HepG2 (cell line): Measurements from ENCODE around the gene USP20. TPM values are rescaled to one million over a fixed set of nuclear protein-coding genes. Genes with fewer than 3 reads are reported as not detected.

ENCODE experiments used
- ATAC-seq: fragments of 200-7000 bp; cut with Tn5 transposase; 3 replicates; pipeline ENCODE4 v1.9.1; 2020; ENCODE audit warnings: mild to moderate bottlenecking, moderate library complexity
- BruUV-seq: library from RNA; stranded (reverse); fragments of 400-500 nt; replicated peaks from 2 replicates; lab custom pipeline; 2021; lab: Mats Ljungman, UMichigan
- CTCF ChIA-PET: fragments of 300-600 bp; formaldehyde crosslinking; extraction: SDS; loops from one replicate; lab custom pipeline; 2021; ENCODE audit warnings: low total read pairs, inconsistent platforms, low intra/inter-chr PET ratio; lab: Yijun Ruan, JAX
- POLR2A ChIA-PET: fragments of 350-600 bp; sonication (Branson Sonifier 250); formaldehyde crosslinking; loops from one replicate; lab custom pipeline; 2020; ENCODE audit warnings: antibody characterized with exemption, inconsistent platforms; lab: Yijun Ruan, JAX
- DNase-seq: peaks from one replicate; pipeline ENCODE4 v3.0.0-alpha.2; 2015; ENCODE audit warnings: low spot score
- FAIRE-seq: peaks from 3 replicates; lab custom pipeline; 2011; peaks lifted over from hg19 to GRCh38; lab: Jason Lieb, UNC
- H2AFZ ChIP-seq: one replicate; pipeline ENCODE4 v1.6.1; 2011; ENCODE audit warnings: low read length, inconsistent platforms
- H3K27ac ChIP-seq: fragments of 300-600 bp; 3 replicates; pipeline ENCODE4 v1.8.0; 2011; ENCODE audit warnings: mixed run types, mild to moderate bottlenecking, mixed read lengths, low read length, inconsistent platforms; ENCODE audit not compliant: insufficient read depth; ENCODE audit errors: extremely low read length
- H3K27me3 ChIP-seq, 2 experiments: fragments of 200-600 bp in 1 of 2; 2 replicates in 1 of 2; 3 replicates in 1 of 2; pipeline versions ENCODE4 v1.6.0 to v1.8.0; 2011; ENCODE audit warnings: low read length in 2 of 2, mild to moderate bottlenecking in 2 of 2, moderate library complexity in 2 of 2, inconsistent platforms in 1 of 2; ENCODE audit not compliant: insufficient read depth in 2 of 2, control insufficient read depth in 1 of 2
- H3K36me3 ChIP-seq, 2 experiments: fragments of 200-600 bp in 1 of 2; replicated peaks in 1 of 2; 2 replicates in 1 of 2; 3 replicates in 1 of 2; pipeline versions ENCODE4 v1.5.1 to v1.8.0; 2011; ENCODE audit warnings: low read length in 2 of 2, inconsistent platforms in 1 of 2; ENCODE audit not compliant: insufficient read depth in 2 of 2, control insufficient read depth in 1 of 2
- H3K4me1 ChIP-seq: 2 replicates; pipeline ENCODE4 v1.5.1; 2012; ENCODE audit warnings: low read length, inconsistent platforms; ENCODE audit not compliant: insufficient read depth
- H3K4me2 ChIP-seq: 2 replicates; pipeline ENCODE4 v1.6.0; 2011; ENCODE audit warnings: low read depth, low read length, inconsistent platforms
- H3K4me3 ChIP-seq, 3 experiments: fragments of 200-600 bp in 1 of 3; sonication (generic), shearing (Covaris generic) in 1 of 3; replicated peaks in 1 of 3; 2 replicates each; pipeline ENCODE4 v1.5.1; 2011 to 2016; ENCODE audit warnings: low read length in 3 of 3, inconsistent platforms in 2 of 3, low read depth in 2 of 3, mild to moderate bottlenecking in 2 of 3, control low read depth in 1 of 3, mixed read lengths in 1 of 3; ENCODE audit not compliant: insufficient read depth in 1 of 3
- H3K79me2 ChIP-seq: one replicate; pipeline ENCODE4 v1.6.1; 2011; ENCODE audit warnings: low read length, inconsistent platforms; ENCODE audit not compliant: insufficient read depth
- H3K9ac ChIP-seq: 2 replicates; pipeline ENCODE4 v1.6.0; 2011; ENCODE audit warnings: mild to moderate bottlenecking, low read depth, low read length, inconsistent platforms; ENCODE audit not compliant: insufficient read depth
- H3K9me3 ChIP-seq: 2 replicates; pipeline ENCODE4 v1.5.1; 2012; ENCODE audit warnings: mild to moderate bottlenecking, low read length
- H4K20me1 ChIP-seq: 2 replicates; pipeline ENCODE4 v1.6.0; 2011; ENCODE audit warnings: inconsistent platforms, mild to moderate bottlenecking, low read length, moderate library complexity; ENCODE audit not compliant: insufficient read depth
- HNF1A ChIP-seq, 2 experiments: sonication (generic) in 1 of 2; formaldehyde crosslinking in 1 of 2; IDR thresholded peaks; 2 replicates each; pipeline versions ENCODE4 v1.4.0 to v1.6.1; 2016 to 2020; ENCODE audit warnings: borderline replicate concordance in 1 of 2, low read depth in 1 of 2, mild to moderate bottlenecking in 1 of 2, missing genetic modification reagents in 1 of 2
- NFIC ChIP-seq: IDR thresholded peaks from 2 replicates; pipeline ENCODE4 v1.6.1; 2012; ENCODE audit warnings: mild to moderate bottlenecking, low read length, inconsistent platforms
- TSC22D2 ChIP-seq: sonication (generic); formaldehyde crosslinking; IDR thresholded peaks from 2 replicates; pipeline ENCODE4 v1.5.1; 2020; ENCODE audit warnings: missing genetic modification reagents, mild to moderate bottlenecking, borderline replicate concordance
- XRCC5 ChIP-seq: fragments of 200-400 bp; formaldehyde crosslinking; optimal IDR thresholded peaks from 2 replicates; pipeline ENCODE3; 2017; ENCODE audit warnings: mild to moderate bottlenecking, low read length
- ZNF251 ChIP-seq: sonication (generic); formaldehyde crosslinking; IDR thresholded peaks from 2 replicates; pipeline ENCODE4 v1.9.0; 2021; ENCODE audit warnings: mild to moderate bottlenecking, missing genetic modification reagents
- ZNF460 ChIP-seq: sonication (generic); formaldehyde crosslinking; IDR thresholded peaks from 2 replicates; pipeline ENCODE4 v1.5.1; 2020; ENCODE audit warnings: missing genetic modification reagents, mild to moderate bottlenecking, borderline replicate concordance
- WGBS: methylation state at CpG from one replicate; pipeline ENCODE4 v1.1.6; 2017; ENCODE audit warnings: low lambda C conversion rate; 5-methylcytosine and 5-hydroxymethylcytosine counted together
- in situ Hi-C: cut with HindIII; loops from 2 replicates; pipeline ENCODE4 v1.10.0; 2017; ENCODE audit warnings: low pct_unique_long_range_greater_than_20kb; ENCODE audit not compliant: extremely low pct_ligation_motif_present
- intact Hi-C: fragments of 100-400 bp; cut with micrococcal nuclease; formaldehyde crosslinking; loops from one replicate; pipeline ENCODE4 v1.10.0; 2022; ENCODE audit not compliant: unreplicated experiment
- polyA plus RNA-seq, 8 experiments: library from polyadenylated mRNA; depleted of rRNA in 3 of 8; stranded (reverse) in 7 of 8; unstranded in 1 of 8; fragments of >200 nt; fragmentation: Illumina TruSeq in 4 of 8; extraction: Trizol in 4 of 8; gene quantifications; 2 replicates each; pipeline versions ENCODE4 v1.2.1 to v1.2.3, GENCODE V29; 2011 to 2016; ENCODE audit warnings: low read depth in 4 of 8, missing spikeins in 1 of 8, mixed read lengths in 1 of 8; ENCODE audit not compliant: insufficient read depth in 1 of 8
- total RNA-seq, 5 experiments: library from RNA; depleted of rRNA; stranded (reverse); fragments of >200 nt; fragmentation: Illumina TruSeq; extraction: Trizol; gene quantifications; 2 replicates each; pipeline ENCODE4 v1.2.3, GENCODE V29; 2016; ENCODE audit warnings: low read depth in 1 of 5

USP20 gene
- total and polyA plus RNA-seq, 2 of the 13 experiments (the other 11 are each of a cell fraction or from before 2014, with no cell fraction given), result 4.4 to 5.9 TPM

GRCh38 chr9:129868023-129868871, 33.0 kb downstream of the USP20 start (continued):
- TF ChIP-seq HNF1A (IDR thresholded peaks at IDR 0.05; ENCODE audit: low read depth) (no peak), HNF1A (CRISPR knock-in tag; IDR thresholded peaks at IDR 0.05; ENCODE audit: borderline replicate concordance) (no peak)

GRCh38 chr9:129868872-129869486, 33.7 kb downstream of the USP20 start:
- WGBS, result 86% methylated on average over 17 of the region's 28 CpGs
- Histone ChIP-seq H3K36me3 (no peaks in the 10 kb centered on the region), H3K9me3 (no peaks in the 10 kb centered on the region), H3K27me3 (no peaks in the 10 kb centered on the region), H4K20me1 (no peaks in the 10 kb centered on the region), H3K4me2 (no peak overlapping the region), H3K4me3 (no peak overlapping the region), H3K4me1 (no peaks in the 10 kb centered on the region), H3K27ac (no peak overlapping the region), H2AFZ (no peak overlapping the region), H3K9ac (no peak overlapping the region), H3K79me2 (no peaks in the 10 kb centered on the region)
- CTCF ChIA-PET, result no interaction called here
- in situ Hi-C loops, result no loop called here
- intact Hi-C loops, result no loop called here
- no peak; the same call in 2 of the 3 replicates for ATAC-seq
- no peak for FAIRE-seq
- DNase-seq, result no peak
- no peak for TF ChIP-seq ZNF460 (CRISPR knock-in tag)
- no peak for TF ChIP-seq TSC22D2 (CRISPR knock-in tag)
- TF ChIP-seq ZNF251 (CRISPR knock-in tag), result no peak
- no peak for TF ChIP-seq XRCC5
- no peak for TF ChIP-seq NFIC
- BruUV-seq, result no TSS peak
- POLR2A ChIA-PET, result no interaction called here
